ENCODE results near the gene DST. TPM values are rescaled to one million over a fixed set of nuclear protein-coding genes. Genes with fewer than 3 reads are reported as not detected.

The DST gene
- total RNA-seq, 1 experiment from 2014 or later: 71.8 TPM

DNA sequence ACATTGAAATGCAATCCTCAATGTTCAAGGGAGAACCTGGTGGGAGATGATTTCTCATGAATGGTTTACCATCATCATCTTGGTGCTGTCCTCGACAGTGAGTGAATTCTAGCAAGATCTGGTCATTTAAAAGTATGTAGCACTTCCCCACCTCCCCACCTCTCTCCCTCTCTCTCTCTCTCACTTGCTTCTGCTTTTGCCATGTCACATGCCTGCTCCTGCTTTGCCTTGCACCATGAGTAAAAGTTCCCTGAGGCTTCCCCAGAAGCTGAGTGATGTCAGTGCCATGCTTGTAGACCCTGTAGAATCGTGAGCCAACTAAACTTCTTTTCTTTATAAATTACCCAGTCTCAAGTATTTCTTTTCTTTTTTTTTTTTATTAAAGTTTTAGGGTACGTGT is 60.5 kb downstream of the DST start:
- H3K36me3 ChIP-seq (ENCODE audit: insufficient read depth, low read length, poor library complexity, severe bottlenecking): no peaks in the 10 kb centered on the region
- POLR2A ChIA-PET (ENCODE audit: low non-redundant PET): no interaction called here
- no peaks in the 10 kb centered on the region for H3K9me3 ChIP-seq (ENCODE audit: low read depth, low read length, poor library complexity, severe bottlenecking)
- TF ChIP-seq, protein P1, sequence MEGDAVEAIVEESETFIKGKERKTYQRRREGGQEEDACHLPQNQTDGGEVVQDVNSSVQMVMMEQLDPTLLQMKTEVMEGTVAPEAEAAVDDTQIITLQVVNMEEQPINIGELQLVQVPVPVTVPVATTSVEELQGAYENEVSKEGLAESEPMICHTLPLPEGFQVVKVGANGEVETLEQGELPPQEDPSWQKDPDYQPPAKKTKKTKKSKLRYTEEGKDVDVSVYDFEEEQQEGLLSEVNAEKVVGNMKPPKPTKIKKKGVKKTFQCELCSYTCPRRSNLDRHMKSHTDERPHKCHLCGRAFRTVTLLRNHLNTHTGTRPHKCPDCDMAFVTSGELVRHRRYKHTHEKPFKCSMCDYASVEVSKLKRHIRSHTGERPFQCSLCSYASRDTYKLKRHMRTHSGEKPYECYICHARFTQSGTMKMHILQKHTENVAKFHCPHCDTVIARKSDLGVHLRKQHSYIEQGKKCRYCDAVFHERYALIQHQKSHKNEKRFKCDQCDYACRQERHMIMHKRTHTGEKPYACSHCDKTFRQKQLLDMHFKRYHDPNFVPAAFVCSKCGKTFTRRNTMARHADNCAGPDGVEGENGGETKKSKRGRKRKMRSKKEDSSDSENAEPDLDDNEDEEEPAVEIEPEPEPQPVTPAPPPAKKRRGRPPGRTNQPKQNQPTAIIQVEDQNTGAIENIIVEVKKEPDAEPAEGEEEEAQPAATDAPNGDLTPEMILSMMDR (conservative IDR thresholded peaks at IDR 0.05; ENCODE audit: low read depth, low read length): no peak
- no peak for TF ChIP-seq EZH2 (IDR thresholded peaks at IDR 0.05; ENCODE audit: borderline replicate concordance, low read depth, low read length, poor library complexity, severe bottlenecking)
- no peaks in the 10 kb centered on the region for H3K27me3 ChIP-seq (replicated peaks; ENCODE audit: insufficient read depth, low read depth, low read length, poor library complexity)
- no peak for DNase-seq (ENCODE audit: low spot score)
- H3K4me1 ChIP-seq (ENCODE audit: insufficient read depth, low read length, poor library complexity, severe bottlenecking): no peaks in the 10 kb centered on the region
- no TSS peak for BruUV-seq (replicated peaks)
- H3K27ac ChIP-seq (ENCODE audit: low read depth, low read length, poor library complexity, severe bottlenecking): no peak overlapping the region
- no peak overlapping the region for H3K4me3 ChIP-seq (ENCODE audit: low read depth, low read length, poor library complexity, severe bottlenecking)
- CTCF ChIA-PET: no interaction called here
- intact Hi-C loops (cut with micrococcal nuclease; ENCODE audit: unreplicated experiment): no loop called here

DNA sequence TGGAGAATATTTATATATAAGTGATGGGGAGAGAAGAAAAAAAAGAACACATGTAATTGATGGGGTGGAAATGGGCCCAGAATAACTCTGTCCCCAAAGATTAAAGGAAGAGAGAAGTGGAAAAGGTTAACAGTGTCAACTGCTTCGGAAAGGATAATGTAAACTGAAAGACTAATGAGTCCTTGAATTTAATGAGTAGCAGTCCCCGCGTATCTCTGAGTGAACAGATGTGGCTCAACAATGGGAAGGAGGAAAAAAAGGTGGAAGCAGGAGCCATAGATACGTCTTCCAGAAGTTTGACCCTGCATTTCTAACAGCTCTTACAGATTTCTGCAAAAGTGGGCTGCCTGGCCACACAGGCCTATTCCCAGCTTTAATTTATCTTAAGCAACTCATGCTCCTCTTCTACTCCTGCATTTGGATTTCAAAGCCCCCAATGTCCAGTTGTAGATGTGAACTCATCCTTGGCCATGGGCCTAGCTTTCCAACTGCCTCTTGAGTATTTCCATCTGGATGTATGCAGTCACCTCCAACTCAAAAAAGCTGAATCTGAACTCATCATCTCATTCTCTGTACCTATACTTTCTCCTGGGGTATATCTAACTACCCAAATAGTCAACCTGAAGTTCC is 61.3 kb downstream of the DST start:
- BruUV-seq (replicated peaks): no TSS peak
- TF ChIP-seq EZH2 (IDR thresholded peaks at IDR 0.05; ENCODE audit: borderline replicate concordance, low read depth, low read length, poor library complexity, severe bottlenecking): no peak
- TF ChIP-seq, protein P1 (conservative IDR thresholded peaks at IDR 0.05; ENCODE audit: low read depth, low read length): no peak
- DNase-seq (ENCODE audit: low spot score): no peak
- Histone ChIP-seq H3K4me1 (ENCODE audit: insufficient read depth, low read length, poor library complexity, severe bottlenecking) (no peaks in the 10 kb centered on the region), H3K4me3 (ENCODE audit: low read depth, low read length, poor library complexity, severe bottlenecking) (no peak overlapping the region), H3K9me3 (ENCODE audit: low read depth, low read length, poor library complexity, severe bottlenecking) (no peaks in the 10 kb centered on the region), H3K27ac (ENCODE audit: low read depth, low read length, poor library complexity, severe bottlenecking) (no peak overlapping the region), H3K27me3 (replicated peaks; ENCODE audit: insufficient read depth, low read depth, low read length, poor library complexity) (no peaks in the 10 kb centered on the region), H3K36me3 (ENCODE audit: insufficient read depth, low read length, poor library complexity, severe bottlenecking) (no peaks in the 10 kb centered on the region)
- CTCF ChIA-PET: no interaction called here
- POLR2A ChIA-PET (ENCODE audit: low non-redundant PET): no interaction called here
- intact Hi-C loops (cut with micrococcal nuclease; ENCODE audit: unreplicated experiment): no loop called here

DNA sequence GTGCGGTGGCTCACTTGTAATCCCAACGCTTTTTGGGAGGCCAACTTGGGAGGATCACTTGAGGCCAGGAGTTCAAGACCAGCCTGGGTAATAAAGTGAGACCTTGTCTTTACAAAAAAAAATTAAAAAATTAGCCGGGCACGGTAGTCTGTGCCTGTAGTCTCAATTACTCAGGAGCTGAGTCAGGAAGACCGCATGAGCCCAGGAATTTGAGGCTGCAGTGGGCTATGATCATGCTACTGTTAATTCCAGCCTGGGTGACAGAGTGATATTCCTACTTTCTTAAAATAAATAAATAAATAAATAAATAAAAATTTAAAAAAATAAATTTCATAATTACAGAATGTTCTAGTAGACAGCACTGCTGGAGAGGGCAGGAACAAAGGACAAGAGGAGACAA is 62.4 kb downstream of the DST start:
- ChIA-PET POLR2A (ENCODE audit: low non-redundant PET) (no interaction called here), CTCF (no interaction called here)
- H3K4me1 ChIP-seq (ENCODE audit: insufficient read depth, low read length, poor library complexity, severe bottlenecking): no peaks in the 10 kb centered on the region
- no peak overlapping the region for H3K27ac ChIP-seq (ENCODE audit: low read depth, low read length, poor library complexity, severe bottlenecking)
- H3K4me3 ChIP-seq (ENCODE audit: low read depth, low read length, poor library complexity, severe bottlenecking): no peak overlapping the region
- BruUV-seq (replicated peaks): no TSS peak
- no peaks in the 10 kb centered on the region for H3K27me3 ChIP-seq (replicated peaks; ENCODE audit: insufficient read depth, low read depth, low read length, poor library complexity)
- TF ChIP-seq EZH2 (IDR thresholded peaks at IDR 0.05; ENCODE audit: borderline replicate concordance, low read depth, low read length, poor library complexity, severe bottlenecking): no peak
- TF ChIP-seq, protein P1 (conservative IDR thresholded peaks at IDR 0.05; ENCODE audit: low read depth, low read length): no peak
- no peak for DNase-seq (ENCODE audit: low spot score)
- H3K9me3 ChIP-seq (ENCODE audit: low read depth, low read length, poor library complexity, severe bottlenecking): no peaks in the 10 kb centered on the region
- intact Hi-C loops (cut with micrococcal nuclease; ENCODE audit: unreplicated experiment): no loop called here
- H3K36me3 ChIP-seq (ENCODE audit: insufficient read depth, low read length, poor library complexity, severe bottlenecking): no peaks in the 10 kb centered on the region
